GM20000 (cell line): ENCODE results near the gene FADD.

Source experiments
- DNase-seq: peaks from one replicate; pipeline ENCODE4 v3.0.0; 2012; ENCODE audit warnings: low spot score
- TF ChIP-seq, protein P1 (sequence below): IDR thresholded peaks from 2 replicates; pipeline ENCODE4 v1.5.1; 2012; ENCODE audit warnings: mild to moderate bottlenecking, control low read depth; ENCODE audit errors: extremely low read depth, missing control alignments

Gene FADD

DNA sequence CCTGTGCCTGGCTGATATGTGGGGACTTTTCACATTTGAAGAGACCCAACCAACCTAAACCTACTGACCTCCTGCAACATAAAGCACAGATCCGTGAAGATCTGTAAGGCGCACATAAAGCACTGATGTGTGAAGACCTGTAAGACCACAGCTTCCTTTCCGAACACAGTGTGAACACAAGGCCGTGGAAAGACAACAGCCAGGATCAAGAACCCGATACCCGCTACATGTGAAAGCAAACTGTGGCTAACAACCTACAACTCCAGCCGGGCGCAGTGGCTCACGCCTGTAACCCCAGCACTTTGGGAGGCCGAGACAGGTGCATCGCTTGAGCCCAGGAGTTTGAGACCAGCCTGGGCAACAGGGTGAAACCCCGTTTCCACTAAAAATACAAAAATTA, 49.7 kb downstream of the FADD start:
- peak; percentile 37 for DNase-seq
- TF ChIP-seq, protein P1, sequence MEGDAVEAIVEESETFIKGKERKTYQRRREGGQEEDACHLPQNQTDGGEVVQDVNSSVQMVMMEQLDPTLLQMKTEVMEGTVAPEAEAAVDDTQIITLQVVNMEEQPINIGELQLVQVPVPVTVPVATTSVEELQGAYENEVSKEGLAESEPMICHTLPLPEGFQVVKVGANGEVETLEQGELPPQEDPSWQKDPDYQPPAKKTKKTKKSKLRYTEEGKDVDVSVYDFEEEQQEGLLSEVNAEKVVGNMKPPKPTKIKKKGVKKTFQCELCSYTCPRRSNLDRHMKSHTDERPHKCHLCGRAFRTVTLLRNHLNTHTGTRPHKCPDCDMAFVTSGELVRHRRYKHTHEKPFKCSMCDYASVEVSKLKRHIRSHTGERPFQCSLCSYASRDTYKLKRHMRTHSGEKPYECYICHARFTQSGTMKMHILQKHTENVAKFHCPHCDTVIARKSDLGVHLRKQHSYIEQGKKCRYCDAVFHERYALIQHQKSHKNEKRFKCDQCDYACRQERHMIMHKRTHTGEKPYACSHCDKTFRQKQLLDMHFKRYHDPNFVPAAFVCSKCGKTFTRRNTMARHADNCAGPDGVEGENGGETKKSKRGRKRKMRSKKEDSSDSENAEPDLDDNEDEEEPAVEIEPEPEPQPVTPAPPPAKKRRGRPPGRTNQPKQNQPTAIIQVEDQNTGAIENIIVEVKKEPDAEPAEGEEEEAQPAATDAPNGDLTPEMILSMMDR = no peak

DNA sequence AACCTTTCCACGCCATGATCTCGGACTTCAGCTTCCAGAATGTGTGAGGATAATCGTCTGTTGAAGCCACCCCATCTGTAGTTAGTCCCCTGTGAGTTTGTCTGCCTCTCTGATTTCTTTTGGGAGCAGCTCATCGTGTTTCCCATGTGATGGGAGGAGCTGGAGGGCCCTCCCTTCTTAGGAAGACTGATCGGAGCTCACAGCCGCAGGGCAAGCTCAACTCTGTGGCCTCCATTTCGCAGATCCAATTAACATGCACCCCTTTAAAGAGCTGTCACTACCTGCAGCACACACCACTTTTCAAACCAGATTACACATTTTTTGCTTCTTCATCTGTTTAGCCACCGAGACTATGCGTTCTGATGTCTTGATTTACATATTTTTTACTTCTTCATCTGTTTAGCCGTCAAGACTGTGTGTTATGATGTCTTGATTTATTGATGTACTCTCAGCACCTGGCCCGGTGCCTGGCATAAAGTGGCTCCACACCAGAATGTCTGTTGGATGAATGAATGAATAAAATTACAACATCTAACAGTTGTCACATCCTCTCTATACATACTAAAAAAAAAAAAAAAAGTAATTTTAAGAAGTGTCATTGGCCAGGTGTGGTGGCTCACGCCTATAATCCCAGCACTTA, 52.5 kb downstream of the FADD start:
- no peak for DNase-seq
- TF ChIP-seq, protein P1 = no peak
